PC-3 (cell line): ENCODE data around the gene ALS2CL. TPM values are rescaled to one million over a fixed set of nuclear protein-coding genes. Genes with fewer than 3 reads are reported as not detected.
A peak's percentile ranks its signal among the peaks of the same experiment; 100 is the strongest.

Source experiments
- ATAC-seq: fragments of 200-7000 bp; cut with Tn5 transposase; 2 replicates; pipeline ENCODE4 v1.9.1; 2020; ENCODE audit warnings: mild to moderate bottlenecking, moderate library complexity
- BruUV-seq: library from RNA; stranded (reverse); fragments of 400-500 nt; replicated peaks from 2 replicates; lab custom pipeline; 2021; lab: Mats Ljungman, UMichigan
- CTCF ChIA-PET: fragments of 300-600 bp; sonication (Branson Sonifier 250); formaldehyde crosslinking; loops from one replicate; lab custom pipeline; 2022; ENCODE audit warnings: antibody characterized with exemption; lab: Charles Lee
- POLR2A ChIA-PET: fragments of 300-600 bp; sonication (Branson Sonifier 250); formaldehyde crosslinking; loops from one replicate; lab custom pipeline; 2022; ENCODE audit warnings: antibody characterized with exemption; ENCODE audit not compliant: unreplicated experiment; lab: Charles Lee
- DNase-seq: peaks from one replicate; pipeline ENCODE4 v3.0.0-alpha.2; 2015
- H2AFZ ChIP-seq: fragments of 300-600 bp; sonication (generic); 2 replicates; pipeline ENCODE4 v1.6.0; 2016; ENCODE audit warnings: antibody characterized with exemption, low read length
- H3F3A ChIP-seq: fragments of 300-600 bp; sonication (generic); one replicate; pipeline ENCODE4 v1.6.0; 2017; ENCODE audit warnings: antibody characterized with exemption, low read length, control low read depth, mild to moderate bottlenecking; ENCODE audit not compliant: unreplicated experiment
- H3K27ac ChIP-seq: fragments of 300-600 bp; sonication (generic); 2 replicates; pipeline ENCODE4 v1.5.1; 2016; ENCODE audit warnings: mild to moderate bottlenecking, low read length
- H3K27me3 ChIP-seq: fragments of 300-600 bp; sonication (generic); 2 replicates; pipeline ENCODE4 v1.6.1; 2016; ENCODE audit warnings: low read length, mixed read lengths
- H3K36me3 ChIP-seq: fragments of 300-600 bp; sonication (generic); 2 replicates; pipeline ENCODE4 v1.6.1; 2016; ENCODE audit warnings: low read depth, mixed run types, low read length, mixed read lengths
- H3K4me1 ChIP-seq: fragments of 300-600 bp; sonication (generic); 2 replicates; pipeline ENCODE4 v1.5.1; 2016; ENCODE audit warnings: low read length; ENCODE audit not compliant: insufficient read depth
- H3K4me2 ChIP-seq: fragments of 300-600 bp; sonication (generic); 2 replicates; pipeline ENCODE4 v1.6.0; 2016; ENCODE audit warnings: low read length
- H3K4me3 ChIP-seq: fragments of 300-600 bp; sonication (generic); 2 replicates; pipeline ENCODE4 v1.5.1; 2016; ENCODE audit warnings: mild to moderate bottlenecking, low read length, mixed read lengths
- H3K79me2 ChIP-seq: fragments of 300-600 bp; sonication (generic); 2 replicates; pipeline ENCODE4 v1.6.1; 2017; ENCODE audit warnings: low read length, mixed read lengths
- H3K9ac ChIP-seq: fragments of 300-600 bp; sonication (generic); 2 replicates; pipeline ENCODE4 v1.6.0; 2016; ENCODE audit warnings: mild to moderate bottlenecking, low read length
- H3K9me2 ChIP-seq: fragments of 300-600 bp; sonication (generic); replicated peaks from 2 replicates; pipeline ENCODE4 v1.6.1; 2016; ENCODE audit warnings: mixed run types, low read length, mixed read lengths
- H3K9me3 ChIP-seq: fragments of 300-600 bp; sonication (generic); 2 replicates; pipeline ENCODE4 v1.6.1; 2016; ENCODE audit warnings: low read length, mixed read lengths
- H4K20me1 ChIP-seq: fragments of 300-600 bp; sonication (generic); 2 replicates; pipeline ENCODE4 v1.6.1; 2016; ENCODE audit warnings: low read length, mixed read lengths
- CTCF ChIP-seq: fragments of 300-600 bp; sonication (generic); conservative IDR thresholded peaks from 2 replicates; pipeline ENCODE4 v1.5.1; 2017; ENCODE audit warnings: antibody characterized with exemption, low read depth, mild to moderate bottlenecking, low read length
- EZH2 ChIP-seq: fragments of 300-600 bp; sonication (generic); IDR thresholded peaks from one replicate; pipeline ENCODE4 v1.6.1; 2017; ENCODE audit warnings: antibody characterized with exemption, mild to moderate bottlenecking, low read length; ENCODE audit not compliant: unreplicated experiment
- EZH2phosphoT487 ChIP-seq: fragments of 300-600 bp; sonication (generic); IDR thresholded peaks from 2 replicates; pipeline ENCODE4 v1.6.1; 2018; ENCODE audit warnings: mild to moderate bottlenecking, antibody characterized with exemption, low read length, borderline replicate concordance
- intact Hi-C: fragments of 100-400 bp; cut with micrococcal nuclease; formaldehyde crosslinking; loops from 2 replicates; pipeline ENCODE4 v1.9.0; 2023
- total RNA-seq: library from RNA; depleted of rRNA; stranded (reverse); fragments of >200 nt; gene quantifications from 2 replicates; pipeline ENCODE4 v1.2.3, GENCODE V29; 2014

The ALS2CL gene
- total RNA-seq, 1 experiment from 2014 or later: 30.1 TPM

GRCh38 chr3:46737329-46737731, 43.9 kb upstream of the ALS2CL start:
- Histone ChIP-seq H3K9ac (no peak overlapping the region), H3K27me3 (peaks cover 6% of the 10 kb centered on the region; the same call in 1 of the 2 replicates), H3K9me2 (no peaks in the 10 kb centered on the region), H4K20me1 (no peaks in the 10 kb centered on the region), H3K4me1 (no peaks in the 10 kb centered on the region), H3K27ac (no peak overlapping the region), H3K4me2 (no peak overlapping the region), H3F3A (no peaks in the 10 kb centered on the region), H3K9me3 (no peaks in the 10 kb centered on the region), H3K36me3 (no peaks in the 10 kb centered on the region), H3K79me2 (no peaks in the 10 kb centered on the region), H2AFZ (no peak overlapping the region), H3K4me3 (no peak overlapping the region)
- DNase-seq (no peak), ATAC-seq (peak; percentile 43; the same call in 1 of the 2 replicates)
- BruUV-seq: no TSS peak
- ChIA-PET CTCF (no interaction called here), POLR2A (no interaction called here)
- intact Hi-C loops: no loop called here
- no peak for TF ChIP-seq CTCF
- no peak for TF ChIP-seq EZH2phosphoT487
- no peak for TF ChIP-seq EZH2

GRCh38 chr3:46736006-46736872, 42.8 kb upstream of the ALS2CL start:
- no peaks in the 10 kb centered on the region for H3K9me3 ChIP-seq
- H3K4me1 ChIP-seq: no peaks in the 10 kb centered on the region
- no peak overlapping the region for H3K4me3 ChIP-seq
- ATAC-seq (no peak), DNase-seq (no peak)
- no peaks in the 10 kb centered on the region for H3K36me3 ChIP-seq
- H3K9me2 ChIP-seq: no peaks in the 10 kb centered on the region
- no peak for TF ChIP-seq EZH2phosphoT487
- TF ChIP-seq EZH2: no peak
- no peak for TF ChIP-seq CTCF
- no TSS peak for BruUV-seq
- H3K27ac ChIP-seq: no peak overlapping the region
- H3F3A ChIP-seq: no peaks in the 10 kb centered on the region
- H3K27me3 ChIP-seq: peaks cover 13% of the 10 kb centered on the region; the same call in 1 of the 2 replicates
- ChIA-PET CTCF (no interaction called here), POLR2A (no interaction called here)
- no peaks in the 10 kb centered on the region for H4K20me1 ChIP-seq
- H3K4me2 ChIP-seq: no peak overlapping the region
- no peaks in the 10 kb centered on the region for H3K79me2 ChIP-seq
- H2AFZ ChIP-seq: no peak overlapping the region
- intact Hi-C loops: no loop called here
- H3K9ac ChIP-seq: no peak overlapping the region

- TF ChIP-seq CTCF: no peak
- TF ChIP-seq EZH2: no peak
- TF ChIP-seq EZH2phosphoT487: no peak
- intact Hi-C loops: no loop called here
- Histone ChIP-seq H3K4me3 (no peak overlapping the region), H3K9me2 (no peaks in the 10 kb centered on the region), H3K9me3 (no peaks in the 10 kb centered on the region), H3K27me3 (peaks cover 24% of the 10 kb centered on the region), H3K79me2 (no peaks in the 10 kb centered on the region), H3F3A (no peaks in the 10 kb centered on the region), H3K9ac (no peak overlapping the region), H2AFZ (no peak overlapping the region), H3K36me3 (no peaks in the 10 kb centered on the region), H4K20me1 (no peaks in the 10 kb centered on the region), H3K4me1 (no peaks in the 10 kb centered on the region), H3K27ac (no peak overlapping the region), H3K4me2 (no peak overlapping the region)
- ChIA-PET CTCF (no interaction called here), POLR2A (no interaction called here)
- no TSS peak for BruUV-seq
- DNase-seq (no peak), ATAC-seq (no peak)
These were observed 41.3 kb upstream of the ALS2CL start for GRCh38 chr3:46734773-46735172.
